Panc1 (cell line): ENCODE measurements around the gene SF3B5. TPM values are rescaled to one million over a fixed set of nuclear protein-coding genes. Genes with fewer than 3 reads are reported as not detected.

Experiments
- ATAC-seq: fragments of 200-7000 bp; cut with Tn5 transposase; 2 replicates; pipeline ENCODE4 v1.9.1; 2020; ENCODE audit warnings: mild to moderate bottlenecking, moderate library complexity
- BruUV-seq: library from RNA; stranded (reverse); fragments of 400-500 nt; replicated peaks from 2 replicates; lab custom pipeline; 2021; lab: Mats Ljungman, UMichigan
- CTCF ChIA-PET: fragments of 300-600 bp; sonication (Branson Sonifier 250); formaldehyde crosslinking; loops from one replicate; lab custom pipeline; 2022; ENCODE audit warnings: antibody characterized with exemption; lab: Charles Lee
- POLR2A ChIA-PET: fragments of 300-600 bp; sonication (Branson Sonifier 250); formaldehyde crosslinking; loops from one replicate; lab custom pipeline; 2022; ENCODE audit warnings: antibody characterized with exemption; lab: Charles Lee
- DNase-seq: peaks from one replicate; pipeline ENCODE4 v3.0.0-alpha.2; 2010; ENCODE audit warnings: low read depth, low spot score
- H3K27ac ChIP-seq: 2 replicates; pipeline ENCODE4 v1.5.1; 2011; ENCODE audit warnings: mild to moderate bottlenecking, low read length, inconsistent platforms
- H3K27me3 ChIP-seq: fragments of 200-500 bp; sonication (Bioruptor generic); 2 replicates; pipeline ENCODE4 v1.6.0; 2014; ENCODE audit warnings: low read length, inconsistent platforms; ENCODE audit not compliant: control insufficient read depth, insufficient read depth
- H3K36me3 ChIP-seq: fragments of 200-500 bp; sonication (Bioruptor generic); 2 replicates; pipeline ENCODE4 v1.5.1; 2014; ENCODE audit warnings: inconsistent platforms, mild to moderate bottlenecking, low read length, moderate library complexity; ENCODE audit not compliant: control insufficient read depth, insufficient read depth
- H3K4me1 ChIP-seq: 2 replicates; pipeline ENCODE4 v1.5.1; 2011; ENCODE audit warnings: inconsistent platforms, mild to moderate bottlenecking, low read length, moderate library complexity; ENCODE audit not compliant: control insufficient read depth, insufficient read depth
- H3K4me3 ChIP-seq, 2 experiments: 2 replicates each; pipeline ENCODE4 v1.5.1; 2011 to 2012; ENCODE audit warnings: low read depth in 2 of 2, low read length in 2 of 2, mild to moderate bottlenecking in 2 of 2, inconsistent platforms in 1 of 2, moderate library complexity in 1 of 2
- H3K9me3 ChIP-seq: fragments of 200-500 bp; sonication (Bioruptor generic); 2 replicates; pipeline ENCODE4 v1.5.1; 2014; ENCODE audit warnings: low read depth, mild to moderate bottlenecking, inconsistent platforms, low read length, moderate library complexity; ENCODE audit not compliant: control insufficient read depth, insufficient read depth
- CTCF ChIP-seq: fragments of 450-650 bp; IDR thresholded peaks from 2 replicates; pipeline ENCODE4 v1.5.1; 2017; ENCODE audit warnings: mild to moderate bottlenecking
- POLR2AphosphoS5 ChIP-seq: IDR thresholded peaks from 2 replicates; pipeline ENCODE4 v1.6.1; 2012; ENCODE audit warnings: mild to moderate bottlenecking, low read depth, low read length, moderate library complexity
- REST ChIP-seq, 2 experiments: IDR thresholded peaks; 2 replicates each; pipeline ENCODE4 v1.6.1; 2011 to 2012; ENCODE audit warnings: low read depth in 2 of 2, control low read depth in 1 of 2, low read length in 1 of 2, mild to moderate bottlenecking in 1 of 2, moderate library complexity in 1 of 2; ENCODE audit not compliant: insufficient read depth in 1 of 2
- SIN3A ChIP-seq: IDR thresholded peaks from 2 replicates; pipeline ENCODE4 v1.6.1; 2012; ENCODE audit warnings: low read depth, mild to moderate bottlenecking, low read length, moderate library complexity, borderline replicate concordance; ENCODE audit not compliant: insufficient read depth
- TCF7L2 ChIP-seq: IDR thresholded peaks from 2 replicates; pipeline ENCODE4 v1.6.1; 2011; ENCODE audit warnings: mild to moderate bottlenecking, low read depth, low read length, inconsistent platforms
- in situ Hi-C: cut with HindIII; loops from 2 replicates; pipeline ENCODE4 v1.10.0; 2016; ENCODE audit warnings: low sequenced_read_pairs, low pct_unique_long_range_greater_than_20kb
- intact Hi-C: fragments of 100-400 bp; cut with micrococcal nuclease; formaldehyde crosslinking; loops from one replicate; pipeline ENCODE4 v1.10.0; 2022; ENCODE audit not compliant: unreplicated experiment
- total RNA-seq: library from RNA; stranded (reverse); gene quantifications from one replicate; pipeline ENCODE4 v1.2.1, GENCODE V29; 2021; ENCODE audit not compliant: unreplicated experiment

The SF3B5 gene
- total RNA-seq, 1 experiment from 2014 or later: 128 TPM

GRCh38 chr6:144098993-144099392, 3.6 kb upstream of the SF3B5 start:
- H3K4me3 ChIP-seq: no peak overlapping the region
- in situ Hi-C loops (no loop called here), intact Hi-C loops (no loop called here)
- no peaks in the 10 kb centered on the region for H3K9me3 ChIP-seq
- no peak for ATAC-seq
- no peak for DNase-seq
- ChIA-PET POLR2A (interaction anchor here (0.6 kb wide), 1 partner anchor 9 kb away, joined by 3 read pairs; no protein-coding TSS in a partner anchor), CTCF (no interaction called here)
- no peak overlapping the region for H3K27ac ChIP-seq
- TF ChIP-seq POLR2AphosphoS5 (no peak), TCF7L2 (no peak), SIN3A (no peak), REST (IDR thresholded peaks at IDR 0.05; ENCODE audit: insufficient read depth in 1 of 2, low read depth in 2 of 2, low read length in 1 of 2) (no peak), CTCF (no peak)
- BruUV-seq: no TSS peak
- peaks cover 6% of the 10 kb centered on the region; the same call in 1 of the 2 replicates for H3K36me3 ChIP-seq
- H3K4me1 ChIP-seq: peaks cover 7% of the 10 kb centered on the region
- H3K27me3 ChIP-seq: no peaks in the 10 kb centered on the region

- no TSS peak for BruUV-seq
- peak overlapping the region; percentile 88 for H3K27ac ChIP-seq
- intact Hi-C loops: no loop called here
- ATAC-seq (no peak), DNase-seq (no peak)
- H3K27me3 ChIP-seq: no peaks in the 10 kb centered on the region
- TF ChIP-seq POLR2AphosphoS5 (no peak), SIN3A (no peak), CTCF (no peak), TCF7L2 (no peak), REST (IDR thresholded peaks at IDR 0.05; ENCODE audit: insufficient read depth in 1 of 2, low read depth in 2 of 2, low read length in 1 of 2) (no peak)
- peak overlapping the region; percentile 99 to 100 for H3K4me3 ChIP-seq
- H3K36me3 ChIP-seq: peaks cover 6% of the 10 kb centered on the region; the same call in 1 of the 2 replicates
- CTCF ChIA-PET: no interaction called here
- H3K9me3 ChIP-seq: no peaks in the 10 kb centered on the region
- POLR2A ChIA-PET: interaction anchor here (0.5 kb wide), 1 partner anchor 32 kb away, joined by 3 read pairs; no protein-coding TSS in a partner anchor
- H3K4me1 ChIP-seq: peaks cover 11% of the 10 kb centered on the region
- in situ Hi-C loops: no loop called here
Measured at GRCh38 chr6:144094731-144095133, 641 bp downstream of the SF3B5 start.
